Trophoblast cell (in vitro differentiated cells and primary cell): ENCODE data around the gene LONP1.

ENCODE experiments used
- DNase-seq, 2 donors: peaks; one replicate each; pipeline ENCODE4 v3.0.0-alpha.2; 2016
- H2AFZ ChIP-seq: 2 replicates; pipeline ENCODE4 v1.6.1; 2013; ENCODE audit warnings: low read length, moderate library complexity, mild to moderate bottlenecking; ENCODE audit not compliant: insufficient read depth, poor library complexity
- H2AK5ac ChIP-seq: 2 replicates; pipeline ENCODE4 v1.6.1; 2013; ENCODE audit warnings: mild to moderate bottlenecking, low read length
- H2BK120ac ChIP-seq: 2 replicates; pipeline ENCODE4 v1.6.1; 2013; ENCODE audit warnings: low read length, mild to moderate bottlenecking, moderate library complexity; ENCODE audit not compliant: insufficient read depth, poor library complexity
- H2BK12ac ChIP-seq: 2 replicates; pipeline ENCODE4 v1.6.1; 2013; ENCODE audit warnings: mild to moderate bottlenecking, low read length, moderate library complexity
- H2BK5ac ChIP-seq: 2 replicates; pipeline ENCODE4 v1.6.1; 2013; ENCODE audit warnings: low read length, low read depth, moderate library complexity, mild to moderate bottlenecking; ENCODE audit not compliant: poor library complexity
- H3K14ac ChIP-seq: 2 replicates; pipeline ENCODE4 v1.6.1; 2013; ENCODE audit warnings: mild to moderate bottlenecking, low read length
- H3K18ac ChIP-seq: 2 replicates; pipeline ENCODE4 v1.6.1; 2013; ENCODE audit warnings: mild to moderate bottlenecking, low read length
- H3K23ac ChIP-seq: 2 replicates; pipeline ENCODE4 v1.6.1; 2013; ENCODE audit warnings: low read length
- H3K27ac ChIP-seq: 2 replicates; pipeline ENCODE4 v1.5.1; 2013; ENCODE audit warnings: low read depth, mild to moderate bottlenecking, inconsistent platforms, low read length, moderate library complexity
- H3K27me3 ChIP-seq: 2 replicates; pipeline ENCODE4 v1.6.1; 2013; ENCODE audit warnings: inconsistent platforms, mild to moderate bottlenecking, low read length, moderate library complexity; ENCODE audit not compliant: insufficient read depth
- H3K36me3 ChIP-seq, 2 experiments: 1 replicate in 1 of 2; 2 replicates in 1 of 2; pipeline ENCODE4 v1.6.1; 2013; ENCODE audit warnings: low read length in 2 of 2, mild to moderate bottlenecking in 2 of 2, moderate library complexity in 1 of 2; ENCODE audit not compliant: insufficient read depth in 2 of 2, control insufficient read depth in 1 of 2
- H3K4ac ChIP-seq: 2 replicates; pipeline ENCODE4 v1.6.1; 2013; ENCODE audit warnings: low read depth, mild to moderate bottlenecking, low read length, moderate library complexity
- H3K4me1 ChIP-seq, 2 experiments: 1 replicate in 1 of 2; 2 replicates in 1 of 2; pipeline ENCODE4 v1.6.1; 2013; ENCODE audit warnings: low read length in 2 of 2, mild to moderate bottlenecking in 2 of 2, moderate library complexity in 1 of 2; ENCODE audit not compliant: insufficient read depth in 2 of 2, control insufficient read depth in 1 of 2
- H3K4me2 ChIP-seq: 2 replicates; pipeline ENCODE4 v1.6.1; 2013; ENCODE audit warnings: inconsistent platforms, mild to moderate bottlenecking, low read length, moderate library complexity
- H3K4me3 ChIP-seq: 2 replicates; pipeline ENCODE4 v1.5.1; 2013; ENCODE audit warnings: mild to moderate bottlenecking, low read depth, low read length, inconsistent platforms
- H3K79me1 ChIP-seq: one replicate; pipeline ENCODE4 v1.6.1; 2013; ENCODE audit warnings: low read length
- H3K79me2 ChIP-seq: 2 replicates; pipeline ENCODE4 v1.6.1; 2013; ENCODE audit warnings: low read length, mild to moderate bottlenecking; ENCODE audit not compliant: control insufficient read depth, insufficient read depth, poor library complexity
- H3K9ac ChIP-seq: 2 replicates; pipeline ENCODE4 v1.6.1; 2013; ENCODE audit warnings: mild to moderate bottlenecking, low read length
- H3K9me3 ChIP-seq: 2 replicates; pipeline ENCODE4 v1.6.1; 2013; ENCODE audit warnings: low read depth, mild to moderate bottlenecking, control low read depth, inconsistent platforms, low read length; ENCODE audit not compliant: insufficient read depth
- H4K12ac ChIP-seq: 2 replicates; pipeline ENCODE4 v1.6.1; 2013; ENCODE audit warnings: low read depth, mild to moderate bottlenecking, low read length, moderate library complexity
- H4K8ac ChIP-seq: 2 replicates; pipeline ENCODE4 v1.6.1; 2013; ENCODE audit warnings: low read depth, mild to moderate bottlenecking, low read length, moderate library complexity
- H4K91ac ChIP-seq: one replicate; pipeline ENCODE4 v1.6.1; 2013; ENCODE audit warnings: low read depth, mild to moderate bottlenecking, low read length, moderate library complexity
- WGBS: extraction: QIAGEN DNeasy Blood & Tissue Kit; methylation state at CpG from one replicate; pipeline ENCODE4 v1.1.7; 2013; ENCODE audit warnings: missing lambda C conversion rate; ENCODE audit not compliant: insufficient read length, insufficient coverage; ENCODE audit errors: extremely low coverage; 5-methylcytosine and 5-hydroxymethylcytosine counted together

The LONP1 gene

GRCh38 chr19:5648464-5648863 is 71.5 kb downstream of the LONP1 start:
- H4K91ac ChIP-seq, result no peak overlapping the region
- H3K36me3 ChIP-seq, result peaks cover 56 to 67% of the 10 kb centered on the region in 2 experiments
- DNase-seq, result no peak
- H3K27ac ChIP-seq, result no peak overlapping the region
- H3K79me2 ChIP-seq, result no peaks in the 10 kb centered on the region
- no peak overlapping the region for H4K8ac ChIP-seq
- H3K9ac ChIP-seq, result no peak overlapping the region
- H4K12ac ChIP-seq, result no peak overlapping the region
- H3K14ac ChIP-seq, result no peak overlapping the region
- no CpG with 5 or more reads among the region's 11 CpGs for WGBS
- H3K18ac ChIP-seq, result no peak overlapping the region
- no peaks in the 10 kb centered on the region for H3K9me3 ChIP-seq
- no peak overlapping the region for H2AFZ ChIP-seq
- no peaks in the 10 kb centered on the region for H3K4me1 ChIP-seq
- no peaks in the 10 kb centered on the region for H3K27me3 ChIP-seq
- no peak overlapping the region for H3K4me2 ChIP-seq
- no peak overlapping the region for H3K4me3 ChIP-seq
- no peak overlapping the region for H2BK120ac ChIP-seq
- no peak overlapping the region for H2BK12ac ChIP-seq
- no peak overlapping the region for H2BK5ac ChIP-seq
- H3K79me1 ChIP-seq, result no peaks in the 10 kb centered on the region
- H3K4ac ChIP-seq, result no peak overlapping the region
- H3K23ac ChIP-seq, result no peak overlapping the region
- H2AK5ac ChIP-seq, result no peak overlapping the region

GRCh38 chr19:5646703-5647102 is 73.2 kb downstream of the LONP1 start:
- H3K4ac ChIP-seq, result no peak overlapping the region
- no CpG with 5 or more reads among the region's 4 CpGs for WGBS
- no peak for DNase-seq

GRCh38 chr19:5645409-5645808 is 74.5 kb downstream of the LONP1 start:
- no peak overlapping the region for H4K8ac ChIP-seq
- H3K14ac ChIP-seq, result no peak overlapping the region
- H2AFZ ChIP-seq, result no peak overlapping the region
- no peak overlapping the region for H2BK5ac ChIP-seq
- no CpG with 5 or more reads among the region's 5 CpGs for WGBS
- no peaks in the 10 kb centered on the region for H3K27me3 ChIP-seq
- H4K12ac ChIP-seq, result no peak overlapping the region
- H2BK120ac ChIP-seq, result no peak overlapping the region
- no peak overlapping the region for H2BK12ac ChIP-seq
- H3K9me3 ChIP-seq, result no peaks in the 10 kb centered on the region
- peaks cover 45 to 60% of the 10 kb centered on the region in 2 experiments for H3K36me3 ChIP-seq
- H3K4me3 ChIP-seq, result no peak overlapping the region
- H3K79me1 ChIP-seq, result no peaks in the 10 kb centered on the region
- H4K91ac ChIP-seq, result no peak overlapping the region
- H3K9ac ChIP-seq, result no peak overlapping the region
- H3K23ac ChIP-seq, result no peak overlapping the region
- H3K79me2 ChIP-seq, result no peaks in the 10 kb centered on the region
- H3K18ac ChIP-seq, result no peak overlapping the region
- no peaks in the 10 kb centered on the region for H3K4me1 ChIP-seq
- no peak overlapping the region for H3K4ac ChIP-seq
- DNase-seq, result no peak
- no peak overlapping the region for H3K4me2 ChIP-seq
- H3K27ac ChIP-seq, result no peak overlapping the region
- no peak overlapping the region for H2AK5ac ChIP-seq

More at GRCh38 chr19:5646703-5647102, 73.2 kb downstream of the LONP1 start:
- Histone ChIP-seq H3K23ac (peak overlapping the region; percentile 82), H3K9me3 (no peaks in the 10 kb centered on the region), H3K9ac (peak overlapping the region; percentile 66), H2AK5ac (no peak overlapping the region), H2BK12ac (no peak overlapping the region), H3K27me3 (no peaks in the 10 kb centered on the region), H3K79me2 (no peaks in the 10 kb centered on the region), H4K12ac (no peak overlapping the region), H3K79me1 (no peaks in the 10 kb centered on the region), H4K91ac (no peak overlapping the region), H3K36me3 (peaks cover 51 to 64% of the 10 kb centered on the region in 2 experiments), H3K4me2 (no peak overlapping the region), H2BK5ac (no peak overlapping the region), H4K8ac (no peak overlapping the region), H3K14ac (no peak overlapping the region), H3K18ac (no peak overlapping the region), H3K4me3 (no peak overlapping the region), H2AFZ (no peak overlapping the region), H3K27ac (no peak overlapping the region), H3K4me1 (no peaks in the 10 kb centered on the region), H2BK120ac (no peak overlapping the region)

- Histone ChIP-seq H3K36me3 (peaks cover 42 to 53% of the 10 kb centered on the region in 2 experiments), H3K14ac (no peak overlapping the region), H3K79me2 (no peaks in the 10 kb centered on the region), H3K18ac (no peak overlapping the region), H4K91ac (no peak overlapping the region), H3K23ac (no peak overlapping the region), H3K27ac (no peak overlapping the region), H3K4ac (no peak overlapping the region), H3K27me3 (no peaks in the 10 kb centered on the region), H3K4me3 (no peak overlapping the region), H3K79me1 (no peaks in the 10 kb centered on the region), H3K4me2 (no peak overlapping the region), H2BK12ac (no peak overlapping the region), H2AFZ (no peak overlapping the region), H2BK5ac (no peak overlapping the region), H2AK5ac (no peak overlapping the region), H4K8ac (no peak overlapping the region), H3K4me1 (no peaks in the 10 kb centered on the region), H4K12ac (no peak overlapping the region), H3K9ac (no peak overlapping the region), H2BK120ac (no peak overlapping the region), H3K9me3 (no peaks in the 10 kb centered on the region)
- no CpG with 5 or more reads among the region's 2 CpGs for WGBS
- no peak for DNase-seq
Observed at GRCh38 chr19:5644037-5644436, 75.9 kb downstream of the LONP1 start.
